A673 (cell line): ENCODE results near the gene ATP8A2.

Source experiments
- CTCF ChIP-seq: fragments of 300-800, 200-600 bp; sonication (generic); conservative IDR thresholded peaks from 2 replicates; pipeline ENCODE4 v1.5.1; 2017; ENCODE audit warnings: low read depth, mild to moderate bottlenecking, antibody characterized with exemption, low read length, moderate library complexity, mixed read lengths
- EZH2 ChIP-seq: fragments of 200-600 bp; sonication (generic); IDR thresholded peaks from 2 replicates; pipeline ENCODE4 v1.6.1; 2017; ENCODE audit warnings: borderline replicate concordance, low read depth, mild to moderate bottlenecking, mixed read lengths, antibody characterized with exemption, low read length; ENCODE audit not compliant: poor library complexity, severe bottlenecking

- TF ChIP-seq CTCF (no peak), EZH2 (no peak)
These were observed 356.0 kb downstream of the ATP8A2 start for GRCh38 chr13:25727810-25728209.
